ENCODE data around the gene C16orf74.

Gene C16orf74

DNA sequence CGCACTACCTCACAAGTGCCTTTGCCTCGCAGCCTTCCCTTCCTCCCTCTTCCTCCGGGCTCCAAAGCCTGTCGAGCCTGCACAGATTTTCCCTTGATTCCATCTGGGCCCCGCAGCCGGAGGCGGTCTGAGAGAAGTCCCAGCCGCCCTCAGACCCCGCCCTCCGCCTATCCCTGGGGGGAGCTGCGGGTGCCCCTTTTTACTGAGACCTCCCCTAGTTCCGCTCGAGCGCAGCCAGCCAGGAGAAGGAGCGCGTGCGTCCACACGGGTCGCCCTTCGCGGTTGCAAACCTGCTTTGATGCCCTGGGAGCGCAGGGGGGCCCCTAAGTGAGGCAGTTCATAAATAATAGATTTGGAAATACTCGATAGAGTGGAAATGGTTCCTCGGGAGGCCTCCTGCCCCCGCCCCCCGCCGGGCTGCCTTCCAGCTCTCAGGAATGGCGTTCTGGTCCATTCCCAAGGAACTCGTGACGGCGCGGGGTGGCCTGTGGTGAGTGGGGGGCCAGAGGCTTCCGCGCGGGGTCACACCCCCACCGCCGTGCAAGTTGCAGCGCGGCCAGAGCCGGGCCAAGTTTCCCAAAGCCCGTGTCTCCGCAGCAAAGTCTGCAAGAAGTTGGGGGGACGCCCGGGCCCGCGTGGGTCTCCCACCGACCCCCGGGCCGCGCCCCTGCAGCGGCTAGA is 610 bp downstream of the C16orf74 start:
- TF ChIP-seq, protein P1, sequence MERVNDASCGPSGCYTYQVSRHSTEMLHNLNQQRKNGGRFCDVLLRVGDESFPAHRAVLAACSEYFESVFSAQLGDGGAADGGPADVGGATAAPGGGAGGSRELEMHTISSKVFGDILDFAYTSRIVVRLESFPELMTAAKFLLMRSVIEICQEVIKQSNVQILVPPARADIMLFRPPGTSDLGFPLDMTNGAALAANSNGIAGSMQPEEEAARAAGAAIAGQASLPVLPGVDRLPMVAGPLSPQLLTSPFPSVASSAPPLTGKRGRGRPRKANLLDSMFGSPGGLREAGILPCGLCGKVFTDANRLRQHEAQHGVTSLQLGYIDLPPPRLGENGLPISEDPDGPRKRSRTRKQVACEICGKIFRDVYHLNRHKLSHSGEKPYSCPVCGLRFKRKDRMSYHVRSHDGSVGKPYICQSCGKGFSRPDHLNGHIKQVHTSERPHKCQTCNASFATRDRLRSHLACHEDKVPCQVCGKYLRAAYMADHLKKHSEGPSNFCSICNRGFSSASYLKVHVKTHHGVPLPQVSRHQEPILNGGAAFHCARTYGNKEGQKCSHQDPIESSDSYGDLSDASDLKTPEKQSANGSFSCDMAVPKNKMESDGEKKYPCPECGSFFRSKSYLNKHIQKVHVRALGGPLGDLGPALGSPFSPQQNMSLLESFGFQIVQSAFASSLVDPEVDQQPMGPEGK (CRISPR knock-in tag; IDR thresholded peaks at IDR 0.05; ENCODE audit: borderline replicate concordance): peak; percentile 78; the same call in 1 of the 2 replicates
- TF ChIP-seq, protein P2, sequence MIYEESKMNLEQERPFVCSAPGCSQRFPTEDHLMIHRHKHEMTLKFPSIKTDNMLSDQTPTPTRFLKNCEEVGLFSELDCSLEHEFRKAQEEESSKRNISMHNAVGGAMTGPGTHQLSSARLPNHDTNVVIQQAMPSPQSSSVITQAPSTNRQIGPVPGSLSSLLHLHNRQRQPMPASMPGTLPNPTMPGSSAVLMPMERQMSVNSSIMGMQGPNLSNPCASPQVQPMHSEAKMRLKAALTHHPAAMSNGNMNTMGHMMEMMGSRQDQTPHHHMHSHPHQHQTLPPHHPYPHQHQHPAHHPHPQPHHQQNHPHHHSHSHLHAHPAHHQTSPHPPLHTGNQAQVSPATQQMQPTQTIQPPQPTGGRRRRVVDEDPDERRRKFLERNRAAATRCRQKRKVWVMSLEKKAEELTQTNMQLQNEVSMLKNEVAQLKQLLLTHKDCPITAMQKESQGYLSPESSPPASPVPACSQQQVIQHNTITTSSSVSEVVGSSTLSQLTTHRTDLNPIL (CRISPR knock-in tag; IDR thresholded peaks at IDR 0.05; ENCODE audit: low read depth): no peak
- ATAC-seq: peak; percentile 64

DNA sequence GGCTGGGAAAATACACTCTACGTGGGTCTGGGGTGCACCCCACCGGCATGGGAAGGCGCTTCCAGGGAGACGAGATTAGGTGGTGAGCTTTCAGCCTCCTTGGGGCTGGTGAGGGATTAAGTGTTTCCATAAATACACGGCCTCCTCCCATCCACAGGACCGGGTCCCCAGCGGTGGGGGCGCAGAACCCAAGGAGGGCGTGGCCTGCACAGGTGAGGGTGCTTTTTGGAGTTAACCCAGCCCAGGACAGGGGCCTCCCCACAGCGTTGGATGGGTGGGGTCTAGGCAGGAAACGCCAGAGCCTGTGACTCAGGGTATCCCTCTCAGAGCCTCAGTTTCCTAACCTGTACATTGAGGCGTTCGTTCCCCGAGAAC is 1.1 kb downstream of the C16orf74 start:
- no peak for ATAC-seq

DNA sequence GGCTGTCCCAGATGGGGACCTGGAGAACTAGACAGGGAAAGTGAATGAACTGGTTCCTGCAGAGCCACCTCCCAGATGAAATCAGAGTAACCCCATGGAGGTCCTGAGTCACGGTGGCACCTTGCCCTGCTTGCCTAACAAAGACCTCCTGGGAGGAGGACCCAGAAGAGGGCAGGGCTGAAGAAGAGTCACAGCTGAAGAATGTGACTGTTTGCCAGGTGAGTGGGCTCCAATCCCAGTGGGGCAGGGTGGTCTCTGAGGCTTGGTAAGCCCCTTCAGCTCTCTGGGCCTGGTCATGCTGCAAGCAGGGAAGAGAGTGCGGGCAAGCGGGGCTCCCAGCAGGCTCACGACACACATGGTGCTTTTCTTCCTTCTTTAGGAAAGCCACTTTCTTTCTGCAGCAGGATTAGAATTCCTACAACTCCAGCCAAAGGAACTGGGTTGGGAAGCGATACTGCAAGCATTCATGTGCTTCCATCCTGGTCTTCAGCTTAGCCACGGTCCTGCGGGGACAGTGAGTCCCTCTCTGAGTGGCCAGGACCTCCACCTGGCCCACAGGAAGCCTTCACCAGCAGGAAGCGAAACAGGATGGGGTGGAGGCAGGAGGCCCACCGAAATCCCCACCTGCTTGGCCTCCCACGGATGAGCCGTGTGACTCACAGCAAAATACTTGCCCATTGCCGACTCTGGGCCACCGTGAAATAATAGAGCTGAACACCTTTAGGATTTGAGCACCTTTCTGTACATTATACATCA is 4.3 kb downstream of the C16orf74 start:
- TF ChIP-seq ISL1 (CRISPR knock-in tag; IDR thresholded peaks at IDR 0.05) (no peak), ZNF8 (CRISPR knock-in tag; IDR thresholded peaks at IDR 0.05) (no peak), OSR1 (CRISPR knock-in tag; IDR thresholded peaks at IDR 0.05) (no peak), ZC3H10 (CRISPR knock-in tag; IDR thresholded peaks at IDR 0.05) (no peak), TOX (CRISPR knock-in tag; IDR thresholded peaks at IDR 0.05; ENCODE audit: borderline replicate concordance) (no peak), CSDC2 (CRISPR knock-in tag; IDR thresholded peaks at IDR 0.05) (no peak), SNAI2 (CRISPR knock-in tag; IDR thresholded peaks at IDR 0.05) (no peak), PPARA (CRISPR knock-in tag; IDR thresholded peaks at IDR 0.05; ENCODE audit: borderline replicate concordance) (no peak), BACH2 (CRISPR knock-in tag; IDR thresholded peaks at IDR 0.05; ENCODE audit: borderline replicate concordance) (no peak), GLIS3 (CRISPR knock-in tag; IDR thresholded peaks at IDR 0.05) (no peak), ESRRG (CRISPR knock-in tag; IDR thresholded peaks at IDR 0.05) (no peak), RARB (CRISPR knock-in tag; IDR thresholded peaks at IDR 0.05) (no peak), TCF4 (CRISPR knock-in tag; IDR thresholded peaks at IDR 0.05; ENCODE audit: borderline replicate concordance) (no peak)
- TF ChIP-seq, protein P1 (CRISPR knock-in tag; IDR thresholded peaks at IDR 0.05; ENCODE audit: borderline replicate concordance): no peak
- TF ChIP-seq, protein P3, sequence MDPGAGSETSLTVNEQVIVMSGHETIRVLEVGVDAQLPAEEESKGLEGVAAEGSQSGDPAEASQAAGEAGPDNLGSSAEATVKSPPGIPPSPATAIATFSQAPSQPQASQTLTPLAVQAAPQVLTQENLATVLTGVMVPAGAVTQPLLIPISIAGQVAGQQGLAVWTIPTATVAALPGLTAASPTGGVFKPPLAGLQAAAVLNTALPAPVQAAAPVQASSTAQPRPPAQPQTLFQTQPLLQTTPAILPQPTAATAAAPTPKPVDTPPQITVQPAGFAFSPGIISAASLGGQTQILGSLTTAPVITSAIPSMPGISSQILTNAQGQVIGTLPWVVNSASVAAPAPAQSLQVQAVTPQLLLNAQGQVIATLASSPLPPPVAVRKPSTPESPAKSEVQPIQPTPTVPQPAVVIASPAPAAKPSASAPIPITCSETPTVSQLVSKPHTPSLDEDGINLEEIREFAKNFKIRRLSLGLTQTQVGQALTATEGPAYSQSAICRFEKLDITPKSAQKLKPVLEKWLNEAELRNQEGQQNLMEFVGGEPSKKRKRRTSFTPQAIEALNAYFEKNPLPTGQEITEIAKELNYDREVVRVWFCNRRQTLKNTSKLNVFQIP (CRISPR knock-in tag; IDR thresholded peaks at IDR 0.05; ENCODE audit: borderline replicate concordance, low read depth): no peak
- TF ChIP-seq, protein P2 (CRISPR knock-in tag; IDR thresholded peaks at IDR 0.05; ENCODE audit: low read depth): no peak
- TF ChIP-seq, protein P4, sequence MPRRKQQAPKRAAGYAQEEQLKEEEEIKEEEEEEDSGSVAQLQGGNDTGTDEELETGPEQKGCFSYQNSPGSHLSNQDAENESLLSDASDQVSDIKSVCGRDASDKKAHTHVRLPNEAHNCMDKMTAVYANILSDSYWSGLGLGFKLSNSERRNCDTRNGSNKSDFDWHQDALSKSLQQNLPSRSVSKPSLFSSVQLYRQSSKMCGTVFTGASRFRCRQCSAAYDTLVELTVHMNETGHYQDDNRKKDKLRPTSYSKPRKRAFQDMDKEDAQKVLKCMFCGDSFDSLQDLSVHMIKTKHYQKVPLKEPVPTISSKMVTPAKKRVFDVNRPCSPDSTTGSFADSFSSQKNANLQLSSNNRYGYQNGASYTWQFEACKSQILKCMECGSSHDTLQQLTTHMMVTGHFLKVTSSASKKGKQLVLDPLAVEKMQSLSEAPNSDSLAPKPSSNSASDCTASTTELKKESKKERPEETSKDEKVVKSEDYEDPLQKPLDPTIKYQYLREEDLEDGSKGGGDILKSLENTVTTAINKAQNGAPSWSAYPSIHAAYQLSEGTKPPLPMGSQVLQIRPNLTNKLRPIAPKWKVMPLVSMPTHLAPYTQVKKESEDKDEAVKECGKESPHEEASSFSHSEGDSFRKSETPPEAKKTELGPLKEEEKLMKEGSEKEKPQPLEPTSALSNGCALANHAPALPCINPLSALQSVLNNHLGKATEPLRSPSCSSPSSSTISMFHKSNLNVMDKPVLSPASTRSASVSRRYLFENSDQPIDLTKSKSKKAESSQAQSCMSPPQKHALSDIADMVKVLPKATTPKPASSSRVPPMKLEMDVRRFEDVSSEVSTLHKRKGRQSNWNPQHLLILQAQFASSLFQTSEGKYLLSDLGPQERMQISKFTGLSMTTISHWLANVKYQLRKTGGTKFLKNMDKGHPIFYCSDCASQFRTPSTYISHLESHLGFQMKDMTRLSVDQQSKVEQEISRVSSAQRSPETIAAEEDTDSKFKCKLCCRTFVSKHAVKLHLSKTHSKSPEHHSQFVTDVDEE (CRISPR knock-in tag; IDR thresholded peaks at IDR 0.05): no peak
- TF ChIP-seq, protein P5, sequence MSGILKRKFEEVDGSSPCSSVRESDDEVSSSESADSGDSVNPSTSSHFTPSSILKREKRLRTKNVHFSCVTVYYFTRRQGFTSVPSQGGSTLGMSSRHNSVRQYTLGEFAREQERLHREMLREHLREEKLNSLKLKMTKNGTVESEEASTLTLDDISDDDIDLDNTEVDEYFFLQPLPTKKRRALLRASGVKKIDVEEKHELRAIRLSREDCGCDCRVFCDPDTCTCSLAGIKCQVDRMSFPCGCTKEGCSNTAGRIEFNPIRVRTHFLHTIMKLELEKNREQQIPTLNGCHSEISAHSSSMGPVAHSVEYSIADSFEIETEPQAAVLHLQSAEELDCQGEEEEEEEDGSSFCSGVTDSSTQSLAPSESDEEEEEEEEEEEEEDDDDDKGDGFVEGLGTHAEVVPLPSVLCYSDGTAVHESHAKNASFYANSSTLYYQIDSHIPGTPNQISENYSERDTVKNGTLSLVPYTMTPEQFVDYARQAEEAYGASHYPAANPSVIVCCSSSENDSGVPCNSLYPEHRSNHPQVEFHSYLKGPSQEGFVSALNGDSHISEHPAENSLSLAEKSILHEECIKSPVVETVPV (CRISPR knock-in tag; IDR thresholded peaks at IDR 0.05): no peak
- ATAC-seq: no peak

More for the DNA sequence above, 1.1 kb downstream of the C16orf74 start:
- TF ChIP-seq BACH2 (CRISPR knock-in tag; IDR thresholded peaks at IDR 0.05; ENCODE audit: borderline replicate concordance) (no peak), ARNTL (CRISPR knock-in tag; IDR thresholded peaks at IDR 0.05; ENCODE audit: borderline replicate concordance, low read depth) (no peak), OSR1 (CRISPR knock-in tag; IDR thresholded peaks at IDR 0.05) (no peak), SNAI2 (CRISPR knock-in tag; IDR thresholded peaks at IDR 0.05) (no peak), ZNF8 (CRISPR knock-in tag; IDR thresholded peaks at IDR 0.05) (no peak)
